NK-92 (cell line): Measurements from ENCODE around the gene NLGN2.

ENCODE experiments used
- DNase-seq: peaks from one replicate; lab custom pipeline; 2025; ENCODE audit not compliant: unreplicated experiment; lab: John Stamatoyannopoulos, UW

The NLGN2 gene

GRCh38 chr17:7436556-7437368 lies 29.1 kb downstream of the NLGN2 start:
- DNase-seq = no peak

DNA sequence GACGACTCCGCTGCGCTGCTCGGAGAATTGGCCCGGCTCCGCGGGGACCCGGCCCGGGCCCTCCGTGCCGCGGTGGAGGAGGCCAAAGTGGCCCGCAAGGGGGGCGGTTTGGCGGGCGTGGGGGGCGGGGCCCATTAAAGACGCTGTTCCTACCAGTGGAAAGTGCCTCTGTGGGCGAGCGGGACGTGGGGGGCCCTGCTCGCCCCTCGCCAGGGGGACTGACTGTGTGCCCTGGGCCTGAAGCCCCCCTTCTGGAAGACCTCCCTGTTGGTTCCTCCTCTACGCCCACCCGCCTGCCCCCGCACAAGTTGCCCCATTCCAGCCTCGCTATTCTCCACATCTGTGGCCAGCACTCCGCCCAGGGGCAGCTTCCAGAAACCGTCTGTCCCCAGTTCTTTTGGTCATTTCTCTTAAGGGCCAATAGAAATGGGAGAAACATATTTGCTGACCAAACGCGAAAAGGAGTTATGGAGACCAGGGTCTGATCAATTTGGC lies 29.8 kb downstream of the NLGN2 start:
- no peak for DNase-seq

- no peak for DNase-seq
Observed at GRCh38 chr17:7437950-7438614, 30.4 kb downstream of the NLGN2 start.

- no peak for DNase-seq
Observed at GRCh38 chr17:7438656-7439460, 31.2 kb downstream of the NLGN2 start.

GRCh38 chr17:7439462-7440112 lies 31.9 kb downstream of the NLGN2 start, which contains the start of gene FGF11:
TSS of gene FGF11 (plus strand) at chr17:7439512. CDS start at chr17:7439621, 109 bp downstream.
- DNase-seq = no peak

- DNase-seq = no peak
Observed at GRCh38 chr17:7440113-7440833, 32.6 kb downstream of the NLGN2 start.

- DNase-seq = no peak
Observed at GRCh38 chr17:7440834-7441195, 33.2 kb downstream of the NLGN2 start.

- DNase-seq = no peak
Observed at GRCh38 chr17:7441266-7441665, 33.6 kb downstream of the NLGN2 start.

GRCh38 chr17:7442142-7442541 lies 34.5 kb downstream of the NLGN2 start:
- DNase-seq = no peak

DNA sequence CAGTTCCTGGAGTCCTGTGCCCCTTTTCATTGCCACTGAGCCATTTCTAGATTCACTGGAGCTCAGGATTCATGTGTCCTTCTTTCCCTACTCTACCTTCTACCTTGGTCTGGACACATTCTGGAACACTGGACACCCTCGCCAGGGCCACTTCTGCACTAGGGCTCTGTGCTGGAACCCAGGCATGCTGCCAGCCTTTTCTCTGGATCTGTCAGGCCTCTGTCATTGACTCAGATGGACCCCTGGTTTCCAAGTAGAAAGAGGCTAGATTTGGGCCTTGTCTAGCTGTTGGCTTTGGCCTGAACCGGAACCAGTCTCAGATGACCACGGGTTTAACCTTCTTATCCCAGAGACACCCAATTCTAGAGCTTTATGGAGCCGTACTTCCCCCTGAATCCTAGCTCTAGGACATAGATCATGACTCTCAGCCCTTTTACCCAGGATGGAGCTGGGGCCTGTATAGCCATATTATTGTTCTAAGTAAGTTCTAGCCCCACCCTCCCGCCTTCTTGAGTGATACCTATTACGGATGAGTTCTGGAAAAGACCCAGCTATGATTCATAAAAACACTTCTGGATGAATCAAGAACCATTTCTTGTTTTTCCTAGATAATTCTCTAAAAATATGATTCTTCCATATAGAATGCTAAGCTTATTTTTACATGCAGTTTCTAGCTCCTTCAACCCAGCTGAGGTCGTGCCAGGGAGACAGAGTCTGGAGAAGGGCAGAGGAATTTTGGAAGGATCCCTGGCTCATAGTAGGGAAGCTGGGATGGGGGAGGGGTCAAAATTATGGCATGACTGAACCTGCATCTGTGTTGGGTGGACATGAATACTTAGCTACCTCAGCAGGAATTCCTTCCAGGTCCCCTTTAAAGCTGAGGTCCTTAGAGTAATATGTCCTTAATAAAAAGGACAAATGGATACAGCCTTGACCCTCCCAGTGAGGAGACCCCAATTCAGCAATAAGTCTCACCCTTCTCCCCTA lies 36.1 kb downstream of the NLGN2 start:
- DNase-seq = no peak

DNA sequence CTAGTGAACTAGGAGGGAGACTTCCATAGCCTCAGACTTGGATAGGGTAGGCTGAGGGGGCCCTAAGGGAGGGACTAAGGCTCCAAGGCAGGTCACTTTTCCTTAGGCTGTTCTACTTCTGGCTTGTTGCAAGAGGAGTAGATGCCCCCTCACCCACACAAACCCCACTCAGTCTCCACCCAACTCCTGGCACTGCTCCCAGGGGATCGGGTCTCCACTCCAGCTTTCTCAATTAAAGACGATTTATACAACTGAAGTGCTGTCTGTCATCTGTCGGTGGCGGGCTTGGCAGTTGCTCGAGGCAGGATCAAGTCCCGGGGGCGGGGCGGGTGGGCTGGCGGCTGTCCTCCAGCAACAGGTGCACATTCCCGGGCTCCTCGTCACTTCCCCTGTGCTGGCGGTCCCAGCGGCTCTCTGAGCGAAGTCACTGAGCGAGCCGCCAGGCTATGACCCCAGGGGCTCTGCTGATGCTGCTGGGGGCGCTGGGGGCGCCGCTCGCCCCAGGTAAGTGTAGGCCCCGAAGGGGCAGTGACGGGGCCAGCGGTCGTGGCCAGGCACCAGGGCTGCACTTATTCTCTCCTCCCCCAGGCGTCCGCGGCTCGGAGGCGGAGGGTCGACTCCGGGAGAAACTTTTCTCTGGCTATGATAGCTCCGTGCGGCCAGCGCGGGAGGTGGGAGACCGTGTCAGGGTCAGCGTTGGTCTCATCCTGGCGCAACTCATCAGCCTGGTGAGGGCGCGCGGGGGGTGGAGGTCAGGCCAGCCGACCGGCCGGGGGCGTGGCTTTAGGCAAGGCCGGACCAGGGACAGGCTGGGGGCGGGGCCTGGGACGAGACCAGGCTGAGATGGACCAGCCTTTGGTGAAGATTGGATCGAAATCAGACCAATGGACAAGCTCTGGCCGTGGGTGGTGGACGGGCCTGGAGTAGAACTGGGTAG lies 37.3 kb downstream of the NLGN2 start, which contains the start of gene CHRNB1:
Gene CHRNB1, plus strand, starts transcription at position 380 of the 937 bp plus-strand sequence. Its CDS starts 67 bp downstream, at position 447.
- DNase-seq = no peak

DNA sequence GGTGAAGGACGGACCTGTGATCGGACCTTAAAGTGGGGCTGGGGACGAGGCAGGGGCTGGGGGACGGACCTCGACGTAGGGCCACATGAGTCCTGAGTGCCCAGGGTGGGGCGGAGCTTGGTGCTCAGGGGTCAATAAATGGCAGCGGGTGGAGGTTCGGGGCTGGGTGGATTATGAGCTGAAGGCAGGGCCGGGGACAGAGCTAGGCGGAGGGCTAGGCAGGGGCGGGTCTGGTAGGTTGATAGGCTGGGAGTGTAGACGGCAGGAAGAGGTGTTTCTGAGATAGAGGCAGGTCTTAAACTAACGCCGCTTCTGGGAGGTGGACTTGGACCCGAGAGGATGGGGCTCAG lies 37.9 kb downstream of the NLGN2 start:
- no peak for DNase-seq

GRCh38 chr17:7448461-7448860 lies 40.8 kb downstream of the NLGN2 start:
- no peak for DNase-seq

DNA sequence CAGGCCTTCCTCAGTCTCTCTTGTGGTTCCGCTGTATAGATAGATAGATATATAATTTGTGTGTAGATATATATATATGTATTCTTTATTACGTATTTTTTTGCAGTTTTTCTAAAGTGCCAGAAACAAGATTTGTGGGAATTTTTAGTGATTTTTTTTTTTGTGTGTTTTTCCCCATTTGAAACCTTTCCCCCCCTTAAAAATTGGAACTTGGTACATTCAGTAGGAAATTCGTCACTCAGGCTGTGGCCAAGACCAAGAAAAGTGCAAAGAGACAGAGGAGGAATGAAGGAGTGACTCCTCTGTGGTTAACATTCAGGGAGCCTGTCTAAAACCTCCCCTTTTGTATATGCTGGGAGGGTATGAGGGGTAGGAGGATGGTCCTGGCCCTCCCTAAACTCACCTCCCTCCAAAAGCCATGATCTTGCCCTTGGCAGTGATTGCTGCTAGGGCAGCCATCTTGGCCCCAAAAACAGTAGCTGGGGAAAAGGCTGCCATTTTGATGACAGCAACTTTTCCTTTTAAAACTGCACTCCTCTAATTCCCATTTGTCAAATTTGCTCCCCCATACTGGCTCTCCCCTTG lies 52.4 kb downstream of the NLGN2 start:
- DNase-seq = no peak

DNA sequence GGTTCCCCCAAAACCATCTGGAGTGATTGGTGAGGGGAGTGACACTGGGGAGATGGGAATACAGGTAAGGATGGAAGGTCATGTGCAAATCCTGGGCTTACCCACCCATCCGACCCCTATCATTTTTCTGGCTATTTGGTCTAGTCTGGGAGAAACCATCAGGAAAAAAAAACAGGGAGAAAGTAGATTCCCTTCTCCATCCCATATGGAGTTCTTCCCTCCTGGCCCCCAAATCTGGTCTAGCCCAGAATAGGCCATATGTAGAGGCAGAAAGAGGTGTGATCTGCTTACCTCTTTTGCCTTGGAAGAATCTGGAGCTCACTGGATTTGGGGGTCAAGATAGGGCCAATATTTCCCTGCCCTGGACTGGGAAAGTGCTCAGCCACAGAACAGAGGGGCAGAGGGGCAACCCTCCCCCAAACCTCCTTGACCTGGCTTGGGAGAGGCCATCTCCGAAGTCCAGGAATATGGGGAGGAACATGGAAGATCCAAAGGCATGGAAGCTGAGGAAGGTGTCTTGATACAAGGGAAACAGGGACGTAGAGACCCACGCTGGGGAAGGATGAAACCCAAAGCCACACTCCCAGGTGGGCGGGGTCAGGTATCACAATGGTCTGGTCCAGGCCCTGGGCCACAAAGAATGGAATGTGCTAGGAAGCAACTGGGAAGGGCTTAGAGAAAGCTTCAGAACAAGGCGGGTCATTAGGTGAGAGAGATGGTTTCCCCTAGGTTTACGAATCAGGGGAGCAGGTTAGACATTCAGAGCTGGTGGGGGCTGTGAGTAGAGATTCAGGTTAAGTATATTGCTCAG lies 53.4 kb downstream of the NLGN2 start:
- DNase-seq = no peak

- no peak for DNase-seq
Observed at GRCh38 chr17:7462474-7463371, 55.1 kb downstream of the NLGN2 start.
